ENCODE data around the gene CELF6.

GRCh38 chr15:72237853-72238224 lies 82.1 kb downstream of the CELF6 start:
- TF ChIP-seq POLR2A (IDR thresholded peaks at IDR 0.05), result no peak
- TF ChIP-seq CTCF (IDR thresholded peaks at IDR 0.05), result no peak
